Measurements from ENCODE around the gene TBCCD1. TPM values are rescaled to one million over a fixed set of nuclear protein-coding genes. Genes with fewer than 3 reads are reported as not detected.

The TBCCD1 gene
- total RNA-seq, 1 donor from 2014 or later, result 14.6 TPM

DNA sequence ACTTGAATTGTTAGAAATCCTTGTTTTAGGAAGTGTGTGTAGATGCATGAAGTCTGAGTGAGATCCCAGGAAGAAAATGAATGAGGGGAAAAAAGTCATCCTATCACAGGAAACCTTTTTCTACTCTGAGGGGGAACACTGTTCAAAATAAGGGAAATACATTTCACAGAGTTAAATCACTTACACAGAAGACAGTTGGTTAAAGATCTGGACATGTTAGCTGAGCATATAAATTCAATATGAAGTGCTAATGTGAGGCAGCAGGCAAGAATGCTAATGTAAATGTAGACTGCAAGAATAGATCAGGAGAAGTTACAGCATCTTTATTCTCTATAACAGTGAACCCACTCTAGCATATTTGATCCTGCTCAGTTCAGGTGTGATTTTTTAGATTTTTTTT is 2.6 kb downstream of the TBCCD1 start:
- peaks cover 10 to 23% (median 14%) of the 10 kb centered on the region in 3 donors for H3K4me1 ChIP-seq (ENCODE audit: control insufficient read depth in 3 of 3, insufficient read depth in 3 of 3, low read length in 3 of 3)
- no peak overlapping the region for H3K4me3 ChIP-seq (ENCODE audit: low read length in 3 of 3)
- H3K27me3 ChIP-seq (ENCODE audit: control insufficient read depth in 3 of 3, insufficient read depth in 3 of 3, low read length in 3 of 3), result no peaks in the 10 kb centered on the region

DNA sequence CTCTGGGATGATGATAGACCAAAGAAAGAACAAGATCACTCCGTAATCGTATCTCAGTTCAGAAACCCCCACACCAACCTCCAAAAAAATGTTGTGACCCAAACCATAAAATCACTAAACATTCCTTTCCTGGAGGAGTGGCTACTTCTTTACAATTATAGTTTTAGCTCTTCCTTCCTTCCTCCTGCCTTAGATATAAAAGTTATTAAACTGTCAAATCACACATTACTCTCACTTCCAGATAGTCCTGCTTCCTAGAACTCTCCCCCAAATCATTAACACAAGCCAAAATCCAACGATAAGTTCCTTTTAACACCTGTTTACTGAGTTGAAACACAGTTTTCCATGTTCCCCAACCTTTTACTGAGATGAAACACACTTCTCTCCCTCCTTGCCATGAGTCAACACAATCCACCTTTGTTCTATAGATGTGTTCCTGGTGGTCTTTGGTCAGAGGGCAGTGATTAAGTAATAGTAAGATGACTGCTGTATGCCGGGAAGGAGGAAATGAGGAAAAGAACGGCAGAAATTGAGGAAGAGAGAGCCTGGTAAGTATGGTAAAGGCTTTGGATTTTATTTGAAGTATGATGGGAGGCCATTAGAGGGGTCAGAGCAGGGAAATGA is 14.6 kb downstream of the TBCCD1 start:
- H3K9me3 ChIP-seq (ENCODE audit: control insufficient read depth in 3 of 3, low read length in 3 of 3), result no peaks in the 10 kb centered on the region
- peaks cover 25 to 52% (median 51%) of the 10 kb centered on the region in 3 donors for H3K36me3 ChIP-seq (ENCODE audit: control insufficient read depth in 3 of 3, insufficient read depth in 3 of 3, low read length in 3 of 3)
- no peak overlapping the region for H3K9ac ChIP-seq (ENCODE audit: low read depth in 1 of 3, low read length in 3 of 3)
- no peaks in the 10 kb centered on the region for H3K4me1 ChIP-seq (ENCODE audit: control insufficient read depth in 3 of 3, insufficient read depth in 3 of 3, low read length in 3 of 3)
- H3K27me3 ChIP-seq (ENCODE audit: control insufficient read depth in 3 of 3, insufficient read depth in 3 of 3, low read length in 3 of 3), result no peaks in the 10 kb centered on the region
- no peak overlapping the region for H3K27ac ChIP-seq (ENCODE audit: low read depth, low read length)
- no peak overlapping the region for H3K4me3 ChIP-seq (ENCODE audit: low read length in 3 of 3)

More for the DNA sequence above, 2.6 kb downstream of the TBCCD1 start:
- Histone ChIP-seq H3K36me3 (ENCODE audit: control insufficient read depth in 3 of 3, insufficient read depth in 3 of 3, low read length in 3 of 3) (peaks cover 4 to 11% (median 5%) of the 10 kb centered on the region in 3 donors), H3K9me3 (ENCODE audit: control insufficient read depth in 3 of 3, low read length in 3 of 3) (no peaks in the 10 kb centered on the region), H3K9ac (ENCODE audit: low read depth in 1 of 3, low read length in 3 of 3) (no peak overlapping the region), H3K27ac (ENCODE audit: low read depth, low read length) (no peak overlapping the region)

DNA sequence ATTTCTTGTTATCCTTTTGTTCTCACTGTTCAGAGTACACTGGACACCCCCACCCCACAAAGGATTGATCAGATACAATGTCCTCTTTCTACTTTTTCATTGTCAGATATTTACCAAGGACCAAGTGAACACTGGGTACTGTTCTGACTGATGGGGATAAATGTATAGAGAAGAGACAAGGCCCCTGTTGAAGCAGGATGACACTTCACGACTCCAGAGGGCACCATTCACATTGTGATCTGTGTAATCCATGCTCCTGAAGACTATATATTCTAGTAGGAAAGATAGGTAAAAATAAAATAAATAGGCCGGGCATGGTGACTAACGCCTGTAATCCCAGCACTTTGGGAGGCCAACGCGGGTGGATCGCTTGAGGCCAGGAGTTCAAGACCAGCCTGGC is 15.8 kb downstream of the TBCCD1 start:
- Histone ChIP-seq H3K36me3 (ENCODE audit: control insufficient read depth in 3 of 3, insufficient read depth in 3 of 3, low read length in 3 of 3) (peaks cover 20 to 43% (median 42%) of the 10 kb centered on the region in 3 donors), H3K9ac (ENCODE audit: low read depth in 1 of 3, low read length in 3 of 3) (no peak overlapping the region), H3K9me3 (ENCODE audit: control insufficient read depth in 3 of 3, low read length in 3 of 3) (no peaks in the 10 kb centered on the region), H3K4me1 (ENCODE audit: control insufficient read depth in 3 of 3, insufficient read depth in 3 of 3, low read length in 3 of 3) (no peaks in the 10 kb centered on the region), H3K4me3 (ENCODE audit: low read length in 3 of 3) (no peak overlapping the region), H3K27me3 (ENCODE audit: control insufficient read depth in 3 of 3, insufficient read depth in 3 of 3, low read length in 3 of 3) (no peaks in the 10 kb centered on the region), H3K27ac (ENCODE audit: low read depth, low read length) (no peak overlapping the region)

- peaks cover 14 to 34% (median 29%) of the 10 kb centered on the region in 3 donors for H3K36me3 ChIP-seq (ENCODE audit: control insufficient read depth in 3 of 3, insufficient read depth in 3 of 3, low read length in 3 of 3)
- H3K9ac ChIP-seq (ENCODE audit: low read depth in 1 of 3, low read length in 3 of 3), result no peak overlapping the region
- no peaks in the 10 kb centered on the region for H3K27me3 ChIP-seq (ENCODE audit: control insufficient read depth in 3 of 3, insufficient read depth in 3 of 3, low read length in 3 of 3)
- H3K27ac ChIP-seq (ENCODE audit: low read depth, low read length), result no peak overlapping the region
- no peaks in the 10 kb centered on the region for H3K9me3 ChIP-seq (ENCODE audit: control insufficient read depth in 3 of 3, low read length in 3 of 3)
- no peaks in the 10 kb centered on the region for H3K4me1 ChIP-seq (ENCODE audit: control insufficient read depth in 3 of 3, insufficient read depth in 3 of 3, low read length in 3 of 3)
- no peak overlapping the region for H3K4me3 ChIP-seq (ENCODE audit: low read length in 3 of 3)
Observed at GRCh38 chr3:186549497-186549896, 17.6 kb downstream of the TBCCD1 start.

DNA sequence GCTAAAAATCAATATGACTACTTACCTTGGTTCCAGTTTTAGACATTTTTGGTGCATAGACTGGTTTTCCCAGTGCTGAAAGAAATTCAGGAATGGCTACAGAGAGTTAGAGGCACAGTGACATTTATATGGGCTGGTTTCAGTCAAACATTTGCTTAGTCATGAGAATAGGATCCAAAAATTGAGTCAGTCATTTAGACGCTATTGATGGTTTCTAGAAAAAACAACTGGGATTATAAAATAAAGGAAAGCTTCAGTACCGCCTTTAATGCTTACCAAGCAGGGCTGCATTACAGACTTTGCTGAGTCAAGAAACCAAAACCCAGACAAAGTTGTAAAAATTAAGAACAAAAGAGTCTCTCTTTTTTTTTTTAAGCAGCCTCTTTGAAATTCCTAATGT is 22.9 kb downstream of the TBCCD1 start, which contains the start of gene CRYGS:
TSS of gene CRYGS (minus strand) at position 100 of the 400 bp plus-strand sequence. CDS start at position 46, 54 bp downstream.
- Histone ChIP-seq H3K9ac (ENCODE audit: low read depth in 1 of 3, low read length in 3 of 3) (peak within 1 kb of the TSS in 1 of 3 donors; percentile 7), H3K27ac (ENCODE audit: low read depth, low read length) (no peak within 1 kb of the TSS), H3K36me3 (ENCODE audit: control insufficient read depth in 3 of 3, insufficient read depth in 3 of 3, low read length in 3 of 3) (peaks cover under 1 to 8% (median 6%) of the 10 kb centered on the region in 3 donors)

GRCh38 chr3:186540835-186541226 is 26.3 kb downstream of the TBCCD1 start:
- Histone ChIP-seq H3K9ac (ENCODE audit: low read depth in 1 of 3, low read length in 3 of 3) (no peak overlapping the region), H3K27ac (ENCODE audit: low read depth, low read length) (no peak overlapping the region), H3K27me3 (ENCODE audit: control insufficient read depth in 3 of 3, insufficient read depth in 3 of 3, low read length in 3 of 3) (no peaks in the 10 kb centered on the region), H3K4me1 (ENCODE audit: control insufficient read depth in 3 of 3, insufficient read depth in 3 of 3, low read length in 3 of 3) (peaks cover 0 to 5% (median 4%) of the 10 kb centered on the region in 3 donors), H3K9me3 (ENCODE audit: control insufficient read depth in 3 of 3, low read length in 3 of 3) (no peaks in the 10 kb centered on the region), H3K4me3 (ENCODE audit: low read length in 3 of 3) (no peak overlapping the region), H3K36me3 (ENCODE audit: control insufficient read depth in 3 of 3, insufficient read depth in 3 of 3, low read length in 3 of 3) (peaks cover 0 to 9% (median 7%) of the 10 kb centered on the region in 3 donors)

More for the DNA sequence above, 22.9 kb downstream of the TBCCD1 start, which contains the start of gene CRYGS:
- peaks cover 0 to 5% (median 4%) of the 10 kb centered on the region in 3 donors for H3K4me1 ChIP-seq (ENCODE audit: control insufficient read depth in 3 of 3, insufficient read depth in 3 of 3, low read length in 3 of 3)
- no peaks in the 10 kb centered on the region for H3K27me3 ChIP-seq (ENCODE audit: control insufficient read depth in 3 of 3, insufficient read depth in 3 of 3, low read length in 3 of 3)
- H3K4me3 ChIP-seq (ENCODE audit: low read length in 3 of 3), result no peak within 1 kb of the TSS
- no peaks in the 10 kb centered on the region for H3K9me3 ChIP-seq (ENCODE audit: control insufficient read depth in 3 of 3, low read length in 3 of 3)

GRCh38 chr3:186540221-186540834 is 26.8 kb downstream of the TBCCD1 start:
- Histone ChIP-seq H3K9ac (ENCODE audit: low read depth in 1 of 3, low read length in 3 of 3) (peak overlapping the region in 1 of 3 donors; percentile 32), H3K4me1 (ENCODE audit: control insufficient read depth in 3 of 3, insufficient read depth in 3 of 3, low read length in 3 of 3) (peaks cover 0 to 5% (median 4%) of the 10 kb centered on the region in 3 donors), H3K36me3 (ENCODE audit: control insufficient read depth in 3 of 3, insufficient read depth in 3 of 3, low read length in 3 of 3) (peaks cover 0 to 9% (median 7%) of the 10 kb centered on the region in 3 donors), H3K27me3 (ENCODE audit: control insufficient read depth in 3 of 3, insufficient read depth in 3 of 3, low read length in 3 of 3) (no peaks in the 10 kb centered on the region), H3K4me3 (ENCODE audit: low read length in 3 of 3) (peak overlapping the region; percentile 26 to 58 (median 39)), H3K27ac (ENCODE audit: low read depth, low read length) (no peak overlapping the region), H3K9me3 (ENCODE audit: control insufficient read depth in 3 of 3, low read length in 3 of 3) (no peaks in the 10 kb centered on the region)

GRCh38 chr3:186538779-186539178 is 28.4 kb downstream of the TBCCD1 start:
- Histone ChIP-seq H3K4me1 (ENCODE audit: control insufficient read depth in 3 of 3, insufficient read depth in 3 of 3, low read length in 3 of 3) (peaks cover 0 to 5% (median 4%) of the 10 kb centered on the region in 3 donors), H3K9me3 (ENCODE audit: control insufficient read depth in 3 of 3, low read length in 3 of 3) (no peaks in the 10 kb centered on the region), H3K27ac (ENCODE audit: low read depth, low read length) (no peak overlapping the region), H3K4me3 (ENCODE audit: low read length in 3 of 3) (no peak overlapping the region), H3K36me3 (ENCODE audit: control insufficient read depth in 3 of 3, insufficient read depth in 3 of 3, low read length in 3 of 3) (peaks cover 0 to 6% (median 5%) of the 10 kb centered on the region in 3 donors), H3K27me3 (ENCODE audit: control insufficient read depth in 3 of 3, insufficient read depth in 3 of 3, low read length in 3 of 3) (no peaks in the 10 kb centered on the region), H3K9ac (ENCODE audit: low read depth in 1 of 3, low read length in 3 of 3) (no peak overlapping the region)

- Histone ChIP-seq H3K9ac (ENCODE audit: low read depth in 1 of 3, low read length in 3 of 3) (no peak overlapping the region), H3K4me3 (ENCODE audit: low read length in 3 of 3) (no peak overlapping the region), H3K36me3 (ENCODE audit: control insufficient read depth in 3 of 3, insufficient read depth in 3 of 3, low read length in 3 of 3) (peaks cover 0 to 6% (median 5%) of the 10 kb centered on the region in 3 donors), H3K4me1 (ENCODE audit: control insufficient read depth in 3 of 3, insufficient read depth in 3 of 3, low read length in 3 of 3) (peaks cover 0 to 5% (median 4%) of the 10 kb centered on the region in 3 donors), H3K27ac (ENCODE audit: low read depth, low read length) (no peak overlapping the region), H3K9me3 (ENCODE audit: control insufficient read depth in 3 of 3, low read length in 3 of 3) (no peaks in the 10 kb centered on the region), H3K27me3 (ENCODE audit: control insufficient read depth in 3 of 3, insufficient read depth in 3 of 3, low read length in 3 of 3) (no peaks in the 10 kb centered on the region)
Observed at GRCh38 chr3:186536883-186537844, 30.0 kb downstream of the TBCCD1 start.
